Thyroid gland (tissue), 4 donors: Measurements from ENCODE around the gene ACTR1A. TPM values are rescaled to one million over a fixed set of nuclear protein-coding genes. Genes with fewer than 3 reads are reported as not detected.
A peak's percentile ranks its signal among the peaks of the same experiment; 100 is the strongest.
"Not testable (repeated sequence)": the region's sequence is repeated elsewhere in the genome, so short reads cannot be mapped to it uniquely, and the experiment has no call there.

Experiments used
- DNase-seq, 2 donors: peaks; one replicate each; pipeline ENCODE4 v3.0.0-alpha.2; 2019
- H3K27ac ChIP-seq, 3 donors: fragments of 200-600 bp; sonication (generic); 1 replicate in 2 of 3; 2 replicates in 1 of 3; pipeline ENCODE4 v1.5.1; 2016 to 2019; ENCODE audit warnings: mild to moderate bottlenecking in 1 of 3, moderate library complexity in 1 of 3
- H3K27me3 ChIP-seq: fragments of 200-600 bp; sonication (generic); one replicate; pipeline ENCODE4 v1.5.1; 2019
- H3K36me3 ChIP-seq, 2 donors: fragments of 200-600 bp; sonication (generic); one replicate each; pipeline ENCODE4 v1.5.1; 2016 to 2019
- H3K4me1 ChIP-seq, 2 donors: fragments of 200-600 bp; sonication (generic); one replicate each; pipeline ENCODE4 v1.5.1; 2017 to 2019
- H3K4me3 ChIP-seq, 3 donors: fragments of 200-600 bp; sonication (generic); replicated peaks in 1 of 3; 1 replicate in 2 of 3; 2 replicates in 1 of 3; pipeline ENCODE4 v1.5.1; 2016; ENCODE audit warnings: mild to moderate bottlenecking in 1 of 3
- H3K9me3 ChIP-seq: fragments of 200-600 bp; sonication (generic); one replicate; pipeline ENCODE4 v1.5.1; 2017
- POLR2A ChIP-seq, 2 donors: fragments of 450-650 bp; IDR thresholded peaks; one replicate each; pipeline ENCODE4 v1.6.1; 2017; ENCODE audit warnings: antibody characterized with exemption in 2 of 2, mild to moderate bottlenecking in 2 of 2, moderate library complexity in 1 of 2
- WGBS, 2 donors: methylation state at CpG; one replicate each; pipeline ENCODE4 v1.1.5; 2017; 5-methylcytosine and 5-hydroxymethylcytosine counted together
- intact Hi-C: fragments of 100-400 bp; cut with DNase I; formaldehyde crosslinking; loops from one replicate; pipeline ENCODE4 v1.15.1; 2023
- total RNA-seq, 4 donors: library from RNA; depleted of rRNA; stranded (reverse); fragments of >200 nt; gene quantifications; one replicate each; pipeline ENCODE4 v1.2.3, GENCODE V29; 2016
- TF ChIP-seq, protein P1 (sequence below), 6 experiments: fragments of 200-600 bp in 3 of 6; fragments of 450-650 bp in 3 of 6; sonication (generic) in 3 of 6; IDR thresholded peaks; one replicate each; pipeline ENCODE4 v1.5.1; 2016 to 2019; ENCODE audit warnings: antibody characterized with exemption in 6 of 6, mild to moderate bottlenecking in 2 of 6, inconsistent platforms in 1 of 6, moderate library complexity in 1 of 6

ACTR1A gene
- total RNA-seq, 4 donors from 2014 or later, result 94.1 to 111 (median 103) TPM

DNA sequence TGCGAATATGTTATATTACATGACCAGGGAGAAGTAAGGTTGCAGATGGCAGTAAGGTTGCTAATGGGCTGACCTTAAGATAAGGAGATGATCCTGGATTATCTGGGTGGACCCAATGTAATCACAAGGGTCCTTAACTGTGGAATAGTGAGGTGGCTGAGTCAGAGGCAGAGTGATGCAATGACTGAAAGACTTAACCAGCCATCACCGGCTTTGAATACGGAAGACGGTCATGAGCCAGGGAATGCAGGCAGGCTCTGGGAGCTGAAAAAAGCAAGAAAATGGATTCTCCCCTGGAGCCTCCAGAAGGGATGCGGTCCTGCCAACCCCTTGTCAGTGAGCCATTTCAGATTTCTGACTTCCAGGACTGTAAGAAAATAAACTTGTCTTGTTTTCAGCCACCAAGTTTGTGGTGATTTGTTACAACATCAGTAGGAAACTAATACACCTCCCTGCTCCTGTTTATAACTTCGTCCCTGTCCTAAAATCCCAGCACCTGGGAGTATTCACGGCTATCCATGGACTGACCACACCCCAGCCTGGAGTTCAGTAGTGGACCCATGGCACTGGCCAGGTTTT lies 46.5 kb downstream of the ACTR1A start:
- no peak overlapping the region for H3K4me3 ChIP-seq
- WGBS, 2 donors, result 78 to 79% methylated on average over 7 of the region's 7 CpGs
- TF ChIP-seq, protein P1, sequence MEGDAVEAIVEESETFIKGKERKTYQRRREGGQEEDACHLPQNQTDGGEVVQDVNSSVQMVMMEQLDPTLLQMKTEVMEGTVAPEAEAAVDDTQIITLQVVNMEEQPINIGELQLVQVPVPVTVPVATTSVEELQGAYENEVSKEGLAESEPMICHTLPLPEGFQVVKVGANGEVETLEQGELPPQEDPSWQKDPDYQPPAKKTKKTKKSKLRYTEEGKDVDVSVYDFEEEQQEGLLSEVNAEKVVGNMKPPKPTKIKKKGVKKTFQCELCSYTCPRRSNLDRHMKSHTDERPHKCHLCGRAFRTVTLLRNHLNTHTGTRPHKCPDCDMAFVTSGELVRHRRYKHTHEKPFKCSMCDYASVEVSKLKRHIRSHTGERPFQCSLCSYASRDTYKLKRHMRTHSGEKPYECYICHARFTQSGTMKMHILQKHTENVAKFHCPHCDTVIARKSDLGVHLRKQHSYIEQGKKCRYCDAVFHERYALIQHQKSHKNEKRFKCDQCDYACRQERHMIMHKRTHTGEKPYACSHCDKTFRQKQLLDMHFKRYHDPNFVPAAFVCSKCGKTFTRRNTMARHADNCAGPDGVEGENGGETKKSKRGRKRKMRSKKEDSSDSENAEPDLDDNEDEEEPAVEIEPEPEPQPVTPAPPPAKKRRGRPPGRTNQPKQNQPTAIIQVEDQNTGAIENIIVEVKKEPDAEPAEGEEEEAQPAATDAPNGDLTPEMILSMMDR (IDR thresholded peaks at IDR 0.05), result no peak
- no peak for TF ChIP-seq POLR2A (IDR thresholded peaks at IDR 0.05)
- H3K36me3 ChIP-seq, result no peaks in the 10 kb centered on the region
- intact Hi-C loops, result no loop called here
- H3K4me1 ChIP-seq, result peaks cover 38 to 47% of the 10 kb centered on the region in 2 donors
- H3K27me3 ChIP-seq, result no peaks in the 10 kb centered on the region
- H3K9me3 ChIP-seq, result no peaks in the 10 kb centered on the region
- H3K27ac ChIP-seq, result peak overlapping the region in 2 of 3 donors; percentile 41 to 50
- peak; percentile 42 to 50 for DNase-seq

DNA sequence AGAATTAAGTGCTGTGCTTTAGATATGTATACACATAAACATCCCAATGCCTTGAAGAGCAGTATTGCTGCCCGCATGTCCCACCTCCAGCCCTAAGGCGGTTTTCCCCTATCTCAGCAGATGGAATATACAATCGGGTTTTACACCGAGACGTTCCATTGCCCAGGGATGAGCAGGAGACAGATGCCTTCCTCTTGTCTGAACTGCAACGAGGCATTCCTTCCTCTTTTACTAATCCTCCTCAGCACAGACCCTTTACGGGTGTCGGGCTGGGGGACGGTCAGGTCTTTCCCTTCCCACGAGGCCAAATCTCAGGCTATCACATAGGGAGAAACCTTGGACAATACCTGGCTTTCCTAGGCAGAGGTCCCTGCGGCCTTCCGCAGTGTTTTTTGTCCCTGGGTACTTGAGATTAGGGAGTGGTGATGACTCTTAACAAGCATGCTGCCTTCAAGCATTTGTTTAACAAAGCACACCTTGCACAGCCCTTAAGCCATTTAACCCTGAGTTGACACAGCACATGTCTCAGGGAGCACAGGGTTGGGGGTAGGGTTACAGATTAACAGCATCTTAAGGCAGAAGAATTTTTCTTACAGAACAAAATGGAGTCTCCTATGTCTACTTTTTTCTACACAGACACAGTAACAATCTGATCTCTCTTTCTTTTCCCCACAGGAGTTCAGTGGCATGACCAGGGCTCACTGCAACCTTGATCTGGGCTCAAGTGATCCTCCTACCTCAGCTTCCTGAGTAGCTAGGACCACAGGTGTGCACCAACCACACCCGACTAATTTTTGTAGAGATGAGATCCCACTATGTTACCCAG lies 47.6 kb downstream of the ACTR1A start:
- peak overlapping the region; percentile 33 to 50 (median 41) for H3K27ac ChIP-seq
- 45 to 59% methylated on average over 13 of the region's 13 CpGs for WGBS, 2 donors
- H3K27me3 ChIP-seq, intact Hi-C loops, H3K36me3 ChIP-seq, H3K4me3 ChIP-seq, H3K9me3 ChIP-seq: not testable (repeated sequence)
- peaks cover 36 to 47% of the 10 kb centered on the region in 2 donors for H3K4me1 ChIP-seq
- peak; percentile 51 to 58 for DNase-seq

DNA sequence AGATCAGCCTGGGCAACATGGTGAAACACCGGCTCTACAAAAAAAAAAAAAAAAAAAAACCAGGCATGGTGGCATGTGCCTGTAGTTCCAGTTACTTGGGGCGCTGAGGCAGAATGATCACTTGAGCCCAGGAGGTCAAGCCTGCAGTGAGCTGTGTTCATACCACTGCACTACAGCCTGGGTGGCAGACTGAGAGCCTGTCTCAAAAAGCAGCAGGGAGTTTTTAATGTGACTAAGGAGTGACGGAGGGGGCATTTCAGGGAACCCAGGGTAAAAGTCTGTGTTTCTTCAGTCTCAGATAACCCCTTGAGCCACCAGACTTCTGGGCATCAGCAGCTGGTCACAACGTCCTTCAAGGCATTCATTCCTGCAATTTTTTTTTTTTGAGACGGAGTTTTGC lies 49.0 kb downstream of the ACTR1A start:
- Histone ChIP-seq H3K4me3 (no peak overlapping the region), H3K4me1 (peaks cover 40 to 47% of the 10 kb centered on the region in 2 donors), H3K36me3 (no peaks in the 10 kb centered on the region), H3K27ac (peak overlapping the region; percentile 36 to 61 (median 41)), H3K9me3 (no peaks in the 10 kb centered on the region), H3K27me3 (no peaks in the 10 kb centered on the region)
- WGBS, 2 donors, result 54 to 56% methylated on average over 5 of the region's 5 CpGs
- intact Hi-C loops, result no loop called here
- peak; percentile 69 to 79 for DNase-seq
- TF ChIP-seq, protein P1 (IDR thresholded peaks at IDR 0.05), result no peak
- TF ChIP-seq POLR2A (IDR thresholded peaks at IDR 0.05), result peak in 1 of 2 donors; percentile 14

DNA sequence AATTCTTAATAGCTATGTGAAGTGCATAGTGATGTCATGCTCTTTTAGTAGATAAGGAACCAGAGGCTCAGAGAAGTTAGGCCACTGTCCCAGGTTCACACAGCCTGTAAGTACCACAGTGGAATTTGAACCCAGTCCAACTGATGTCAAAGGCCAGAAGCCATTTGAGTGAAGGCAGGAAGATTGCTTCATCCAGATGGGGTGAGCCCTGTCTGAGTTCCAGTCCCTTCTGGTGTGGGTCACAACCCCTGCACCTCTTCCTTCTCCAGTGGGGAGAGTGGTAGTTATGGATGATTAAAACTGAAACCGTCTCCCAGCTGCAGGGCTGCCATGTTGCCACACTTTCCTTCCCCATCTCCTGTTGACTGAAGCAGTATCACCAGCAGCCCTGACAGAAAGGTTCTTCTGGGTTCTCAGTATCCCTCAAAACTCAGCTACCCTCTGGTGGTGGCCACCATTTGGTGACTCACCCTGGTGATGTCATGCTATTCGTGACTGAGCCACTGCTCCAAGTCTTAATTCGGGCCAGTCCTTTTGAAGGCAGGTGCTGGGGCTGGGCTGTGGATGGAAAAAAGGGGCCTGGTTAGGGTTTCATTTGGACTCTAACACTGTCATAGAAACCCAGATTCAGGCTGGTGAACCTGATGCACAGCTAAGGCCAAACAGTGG lies 49.7 kb downstream of the ACTR1A start:
- Histone ChIP-seq H3K36me3 (no peaks in the 10 kb centered on the region), H3K9me3 (no peaks in the 10 kb centered on the region), H3K27ac (peak overlapping the region in 2 of 3 donors; percentile 41 to 61), H3K27me3 (no peaks in the 10 kb centered on the region), H3K4me1 (peaks cover 40 to 47% of the 10 kb centered on the region in 2 donors), H3K4me3 (no peak overlapping the region)
- no peak for DNase-seq
- TF ChIP-seq, protein P1 (IDR thresholded peaks at IDR 0.05), result no peak
- intact Hi-C loops, result no loop called here
- 56 to 63% methylated on average over 3 of the region's 3 CpGs for WGBS, 2 donors

DNA sequence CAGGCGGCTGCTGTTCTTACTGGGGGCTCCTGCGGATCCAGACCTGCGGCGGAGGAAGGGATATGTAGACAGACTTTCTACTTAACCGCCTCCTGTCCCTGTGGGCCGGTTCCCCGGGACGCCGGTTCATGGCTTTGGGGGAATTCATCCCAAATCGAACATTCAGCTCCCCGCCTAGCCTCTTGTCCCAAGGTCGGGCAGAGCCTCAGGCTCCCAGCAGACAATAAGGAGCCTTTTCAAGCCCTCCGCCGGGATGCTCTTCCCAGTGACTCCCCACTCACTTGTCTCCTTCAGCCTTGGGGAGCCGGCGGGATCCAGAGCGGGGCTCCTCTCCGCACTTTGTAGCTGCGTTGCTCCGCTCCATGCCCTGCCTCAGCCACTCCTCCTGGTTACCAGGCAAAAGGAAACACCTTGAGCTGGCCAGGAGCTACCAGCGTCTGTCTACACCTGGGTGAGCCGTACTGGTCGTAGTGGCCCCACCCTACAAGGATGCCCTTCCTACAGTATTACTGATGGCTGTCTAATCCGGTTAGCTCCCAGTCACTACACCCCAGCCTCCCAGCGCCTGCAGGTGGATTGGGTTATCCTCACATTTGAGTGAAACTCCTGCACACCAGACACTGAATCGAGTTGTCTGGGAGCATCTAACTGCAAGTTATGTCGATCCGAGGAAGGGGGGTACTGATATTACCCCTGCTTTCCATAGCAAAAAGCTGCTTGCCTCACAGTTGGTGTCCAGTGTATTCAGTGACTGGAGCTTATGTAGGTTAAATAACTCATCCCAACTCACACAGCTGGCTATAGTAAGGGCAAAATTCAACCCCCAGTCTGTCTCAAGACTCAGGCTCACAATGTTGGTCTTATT lies 51.2 kb downstream of the ACTR1A start, which contains the start of gene C10orf95:
Gene C10orf95, minus strand, starts transcription at position 439 of the 865 bp plus-strand sequence. CDS start 450 bp downstream, outside the sequence.
- H3K4me1 ChIP-seq, result peaks cover 40 to 45% of the 10 kb centered on the region in 2 donors
- peak in 1 of 2 donors; percentile 41 for TF ChIP-seq POLR2A (IDR thresholded peaks at IDR 0.05)
- TF ChIP-seq, protein P1 (IDR thresholded peaks at IDR 0.05), result no peak
- WGBS, 2 donors, result 19 to 24% methylated on average over 20 to 28 of the region's 28 CpGs
- DNase-seq, result peak; percentile 52 to 60
- H3K27ac ChIP-seq, result peak within 1 kb of the TSS; percentile 68 to 81 (median 71)
- H3K9me3 ChIP-seq, result no peaks in the 10 kb centered on the region
- peak within 1 kb of the TSS; percentile 63 to 73 (median 68) for H3K4me3 ChIP-seq
- H3K36me3 ChIP-seq, result no peaks in the 10 kb centered on the region
- intact Hi-C loops, result no loop called here
- H3K27me3 ChIP-seq, result no peaks in the 10 kb centered on the region
